Stimulated activated CD4-positive, alpha-beta T cell treated with anti-CD3 and anti-CD28 coated beads, Interleukin-2, amount 100 ng/mL, for 48 hours (primary cell): ENCODE results near the gene CARM1.
"Not testable (repeated sequence)": the region's sequence is repeated elsewhere in the genome, so short reads cannot be mapped to it uniquely, and the experiment has no call there.

ENCODE experiments used
- DNase-seq, 2 donors: peaks; one replicate each; pipeline ENCODE4 v3.0.0-alpha.2; 2020

The CARM1 gene

GRCh38 chr19:10848230-10848856 lies 23.0 kb upstream of the CARM1 start, which contains the start of gene C19orf38:
C19orf38 (plus strand) TSS chr19:10848415; CDS start chr19:10848509, 94 bp downstream.
- DNase-seq = no peak

- no peak for DNase-seq
Measured at GRCh38 chr19:10850631-10851030, 20.7 kb upstream of the CARM1 start.

GRCh38 chr19:10852098-10852800 lies 19.1 kb upstream of the CARM1 start:
- no peak for DNase-seq

- no peak for DNase-seq
Measured at GRCh38 chr19:10852941-10853340, 18.4 kb upstream of the CARM1 start.

- no peak for DNase-seq
Measured at GRCh38 chr19:10854350-10855089, 16.8 kb upstream of the CARM1 start.

- DNase-seq = peak in 1 of 2 donors; percentile 28
Measured at GRCh38 chr19:10855879-10856522, 15.4 kb upstream of the CARM1 start.

- not testable (repeated sequence) for DNase-seq
Measured at GRCh38 chr19:10856899-10857298, 14.5 kb upstream of the CARM1 start.

- peak in 1 of 2 donors; percentile 40 for DNase-seq
Measured at GRCh38 chr19:10858204-10858828, 13.0 kb upstream of the CARM1 start.

- peak in 1 of 2 donors; percentile 32 for DNase-seq
Measured at GRCh38 chr19:10861103-10861651, 10.2 kb upstream of the CARM1 start.

GRCh38 chr19:10862561-10863106 lies 8.7 kb upstream of the CARM1 start:
- no peak for DNase-seq

- no peak for DNase-seq
Measured at GRCh38 chr19:10863107-10863717, 8.1 kb upstream of the CARM1 start.

- peak; percentile 86 to 88 for DNase-seq
Measured at GRCh38 chr19:10864538-10864899, 6.8 kb upstream of the CARM1 start.

GRCh38 chr19:10866495-10866894 lies 4.9 kb upstream of the CARM1 start:
- no peak for DNase-seq

- no peak for DNase-seq
Measured at GRCh38 chr19:10868872-10869547, 2.3 kb upstream of the CARM1 start.

GRCh38 chr19:10869872-10870311 lies 1.5 kb upstream of the CARM1 start:
- DNase-seq = not testable (repeated sequence)

GRCh38 chr19:10870501-10870954 lies 825 bp upstream of the CARM1 start:
- DNase-seq = no peak

- peak; percentile 15 to 23 for DNase-seq
Measured at GRCh38 chr19:10871711-10872545, 575 bp downstream of the CARM1 start.

- peak in 1 of 2 donors; percentile 13 for DNase-seq
Measured at GRCh38 chr19:10872546-10873107, 1.3 kb downstream of the CARM1 start.

- no peak for DNase-seq
Measured at GRCh38 chr19:10874024-10874423, 2.7 kb downstream of the CARM1 start.
